Measurements from ENCODE around the gene RFPL3. TPM values are rescaled to one million over a fixed set of nuclear protein-coding genes. Genes with fewer than 3 reads are reported as not detected.

RFPL3 gene
- total RNA-seq, 1 experiment from 2014 or later = not detected

DNA sequence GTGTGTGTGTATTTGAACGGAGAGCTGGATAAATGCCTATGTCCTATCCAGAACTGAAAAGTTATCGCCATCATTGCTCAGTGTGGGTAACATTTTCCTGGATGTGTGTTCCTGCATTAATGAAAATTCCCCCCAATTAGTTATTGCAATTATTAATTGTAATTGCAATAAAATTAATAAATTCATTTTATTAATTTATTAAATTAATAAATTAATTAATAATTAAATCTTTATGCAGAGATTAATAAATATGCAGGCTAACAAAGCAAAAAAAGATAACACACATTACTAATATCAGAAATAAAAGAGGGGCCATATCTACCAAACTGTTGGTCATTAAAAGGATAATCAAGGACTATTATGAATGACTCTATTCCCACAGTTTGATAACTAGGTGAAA, 3.6 kb downstream of the RFPL3 start:
- no TSS peak for BruUV-seq (replicated peaks)
- no peak for TF ChIP-seq TCF7L2 (IDR thresholded peaks at IDR 0.05; ENCODE audit: low read depth, low read length)
- TF ChIP-seq, protein P1, sequence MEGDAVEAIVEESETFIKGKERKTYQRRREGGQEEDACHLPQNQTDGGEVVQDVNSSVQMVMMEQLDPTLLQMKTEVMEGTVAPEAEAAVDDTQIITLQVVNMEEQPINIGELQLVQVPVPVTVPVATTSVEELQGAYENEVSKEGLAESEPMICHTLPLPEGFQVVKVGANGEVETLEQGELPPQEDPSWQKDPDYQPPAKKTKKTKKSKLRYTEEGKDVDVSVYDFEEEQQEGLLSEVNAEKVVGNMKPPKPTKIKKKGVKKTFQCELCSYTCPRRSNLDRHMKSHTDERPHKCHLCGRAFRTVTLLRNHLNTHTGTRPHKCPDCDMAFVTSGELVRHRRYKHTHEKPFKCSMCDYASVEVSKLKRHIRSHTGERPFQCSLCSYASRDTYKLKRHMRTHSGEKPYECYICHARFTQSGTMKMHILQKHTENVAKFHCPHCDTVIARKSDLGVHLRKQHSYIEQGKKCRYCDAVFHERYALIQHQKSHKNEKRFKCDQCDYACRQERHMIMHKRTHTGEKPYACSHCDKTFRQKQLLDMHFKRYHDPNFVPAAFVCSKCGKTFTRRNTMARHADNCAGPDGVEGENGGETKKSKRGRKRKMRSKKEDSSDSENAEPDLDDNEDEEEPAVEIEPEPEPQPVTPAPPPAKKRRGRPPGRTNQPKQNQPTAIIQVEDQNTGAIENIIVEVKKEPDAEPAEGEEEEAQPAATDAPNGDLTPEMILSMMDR (IDR thresholded peaks at IDR 0.05) = no peak
- TF ChIP-seq POLR2AphosphoS5 (IDR thresholded peaks at IDR 0.05; ENCODE audit: low read depth, low read length) = no peak
- TF ChIP-seq, protein P2, sequence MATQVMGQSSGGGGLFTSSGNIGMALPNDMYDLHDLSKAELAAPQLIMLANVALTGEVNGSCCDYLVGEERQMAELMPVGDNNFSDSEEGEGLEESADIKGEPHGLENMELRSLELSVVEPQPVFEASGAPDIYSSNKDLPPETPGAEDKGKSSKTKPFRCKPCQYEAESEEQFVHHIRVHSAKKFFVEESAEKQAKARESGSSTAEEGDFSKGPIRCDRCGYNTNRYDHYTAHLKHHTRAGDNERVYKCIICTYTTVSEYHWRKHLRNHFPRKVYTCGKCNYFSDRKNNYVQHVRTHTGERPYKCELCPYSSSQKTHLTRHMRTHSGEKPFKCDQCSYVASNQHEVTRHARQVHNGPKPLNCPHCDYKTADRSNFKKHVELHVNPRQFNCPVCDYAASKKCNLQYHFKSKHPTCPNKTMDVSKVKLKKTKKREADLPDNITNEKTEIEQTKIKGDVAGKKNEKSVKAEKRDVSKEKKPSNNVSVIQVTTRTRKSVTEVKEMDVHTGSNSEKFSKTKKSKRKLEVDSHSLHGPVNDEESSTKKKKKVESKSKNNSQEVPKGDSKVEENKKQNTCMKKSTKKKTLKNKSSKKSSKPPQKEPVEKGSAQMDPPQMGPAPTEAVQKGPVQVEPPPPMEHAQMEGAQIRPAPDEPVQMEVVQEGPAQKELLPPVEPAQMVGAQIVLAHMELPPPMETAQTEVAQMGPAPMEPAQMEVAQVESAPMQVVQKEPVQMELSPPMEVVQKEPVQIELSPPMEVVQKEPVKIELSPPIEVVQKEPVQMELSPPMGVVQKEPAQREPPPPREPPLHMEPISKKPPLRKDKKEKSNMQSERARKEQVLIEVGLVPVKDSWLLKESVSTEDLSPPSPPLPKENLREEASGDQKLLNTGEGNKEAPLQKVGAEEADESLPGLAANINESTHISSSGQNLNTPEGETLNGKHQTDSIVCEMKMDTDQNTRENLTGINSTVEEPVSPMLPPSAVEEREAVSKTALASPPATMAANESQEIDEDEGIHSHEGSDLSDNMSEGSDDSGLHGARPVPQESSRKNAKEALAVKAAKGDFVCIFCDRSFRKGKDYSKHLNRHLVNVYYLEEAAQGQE (IDR thresholded peaks at IDR 0.05; ENCODE audit: insufficient read depth in 1 of 2, low read depth in 2 of 2, low read length in 1 of 2) = no peak
- no peak for TF ChIP-seq SIN3A (IDR thresholded peaks at IDR 0.05; ENCODE audit: borderline replicate concordance, insufficient read depth, low read depth, low read length)
- H3K9me3 ChIP-seq (ENCODE audit: control insufficient read depth, insufficient read depth, low read depth, low read length) = no peaks in the 10 kb centered on the region
- ChIA-PET CTCF (no interaction called here), POLR2A (no interaction called here)
- no peaks in the 10 kb centered on the region for H3K36me3 ChIP-seq (ENCODE audit: control insufficient read depth, insufficient read depth, low read length)
- intact Hi-C loops (cut with micrococcal nuclease; ENCODE audit: unreplicated experiment) (no loop called here), in situ Hi-C loops (cut with HindIII; ENCODE audit: low pct_unique_long_range_greater_than_20kb, low sequenced_read_pairs) (no loop called here)
- H3K27me3 ChIP-seq (ENCODE audit: control insufficient read depth, insufficient read depth, low read length) = peaks cover 5% of the 10 kb centered on the region
- no peak for DNase-seq (ENCODE audit: low read depth, low spot score)
- no peak overlapping the region for H3K27ac ChIP-seq (ENCODE audit: low read length)
- no peaks in the 10 kb centered on the region for H3K4me1 ChIP-seq (ENCODE audit: control insufficient read depth, insufficient read depth, low read length)
- H3K4me3 ChIP-seq (ENCODE audit: low read depth in 2 of 2, low read length in 2 of 2) = no peak overlapping the region
- no peak for ATAC-seq

DNA sequence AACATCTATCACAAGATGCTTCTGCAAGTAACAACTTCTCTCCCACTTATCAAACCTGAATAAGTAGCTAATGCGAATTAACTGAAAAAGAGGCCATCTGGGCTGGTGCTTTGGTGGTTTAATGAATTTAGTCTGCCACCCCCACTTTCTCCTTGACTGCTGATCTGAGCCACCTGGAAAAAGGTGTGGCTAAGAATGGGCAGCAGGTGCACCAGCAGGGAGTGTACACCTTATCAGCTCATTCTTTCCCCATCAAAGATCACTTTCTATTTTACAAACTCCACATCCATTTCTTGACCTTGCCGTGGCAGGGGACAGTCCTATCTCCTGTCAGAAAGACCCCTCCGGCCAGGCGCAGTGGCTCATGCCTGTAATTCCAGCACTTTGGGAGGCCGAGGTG, 6.5 kb downstream of the RFPL3 start:
- Histone ChIP-seq H3K4me1 (ENCODE audit: control insufficient read depth, insufficient read depth, low read length) (no peaks in the 10 kb centered on the region), H3K4me3 (ENCODE audit: low read depth in 2 of 2, low read length in 2 of 2) (no peak overlapping the region), H3K27me3 (ENCODE audit: control insufficient read depth, insufficient read depth, low read length) (peaks cover 5% of the 10 kb centered on the region), H3K9me3 (ENCODE audit: control insufficient read depth, insufficient read depth, low read depth, low read length) (no peaks in the 10 kb centered on the region), H3K27ac (ENCODE audit: low read length) (no peak overlapping the region), H3K36me3 (ENCODE audit: control insufficient read depth, insufficient read depth, low read length) (no peaks in the 10 kb centered on the region)
- intact Hi-C loops (cut with micrococcal nuclease; ENCODE audit: unreplicated experiment) (no loop called here), in situ Hi-C loops (cut with HindIII; ENCODE audit: low pct_unique_long_range_greater_than_20kb, low sequenced_read_pairs) (no loop called here)
- ChIA-PET POLR2A (no interaction called here), CTCF (no interaction called here)
- ATAC-seq (no peak), DNase-seq (ENCODE audit: low read depth, low spot score) (no peak)
- TF ChIP-seq, protein P2 (IDR thresholded peaks at IDR 0.05; ENCODE audit: insufficient read depth in 1 of 2, low read depth in 2 of 2, low read length in 1 of 2) = no peak
- TF ChIP-seq TCF7L2 (IDR thresholded peaks at IDR 0.05; ENCODE audit: low read depth, low read length) (no peak), SIN3A (IDR thresholded peaks at IDR 0.05; ENCODE audit: borderline replicate concordance, insufficient read depth, low read depth, low read length) (no peak), POLR2AphosphoS5 (IDR thresholded peaks at IDR 0.05; ENCODE audit: low read depth, low read length) (no peak)
- TF ChIP-seq, protein P1 (IDR thresholded peaks at IDR 0.05) = no peak
- BruUV-seq (replicated peaks) = no TSS peak
